Measurements from ENCODE around the gene NWD2. TPM values are rescaled to one million over a fixed set of nuclear protein-coding genes. Genes with fewer than 3 reads are reported as not detected.

NWD2 gene
- total RNA-seq, 1 donor from 2014 or later = not detected

- no peaks in the 10 kb centered on the region for H3K27me3 ChIP-seq (ENCODE audit: control insufficient read depth in 3 of 3, insufficient read depth in 3 of 3, low read length in 3 of 3)
- no peak overlapping the region for H3K4me3 ChIP-seq (ENCODE audit: low read length in 3 of 3)
These were observed 34.6 kb downstream of the NWD2 start for GRCh38 chr4:37279121-37279520.

GRCh38 chr4:37279894-37280592 is 35.5 kb downstream of the NWD2 start:
- Histone ChIP-seq H3K36me3 (ENCODE audit: control insufficient read depth in 3 of 3, insufficient read depth in 3 of 3, low read length in 3 of 3) (no peaks in the 10 kb centered on the region), H3K9ac (ENCODE audit: low read depth in 1 of 3, low read length in 3 of 3) (no peak overlapping the region), H3K4me1 (ENCODE audit: control insufficient read depth in 3 of 3, insufficient read depth in 3 of 3, low read length in 3 of 3) (no peaks in the 10 kb centered on the region), H3K27ac (ENCODE audit: low read depth, low read length) (no peak overlapping the region), H3K9me3 (ENCODE audit: control insufficient read depth in 3 of 3, low read length in 3 of 3) (no peaks in the 10 kb centered on the region), H3K4me3 (ENCODE audit: low read length in 3 of 3) (no peak overlapping the region), H3K27me3 (ENCODE audit: control insufficient read depth in 3 of 3, insufficient read depth in 3 of 3, low read length in 3 of 3) (no peaks in the 10 kb centered on the region)

More at GRCh38 chr4:37279121-37279520, 34.6 kb downstream of the NWD2 start:
- no peaks in the 10 kb centered on the region for H3K4me1 ChIP-seq (ENCODE audit: control insufficient read depth in 3 of 3, insufficient read depth in 3 of 3, low read length in 3 of 3)
- no peak overlapping the region for H3K9ac ChIP-seq (ENCODE audit: low read depth in 1 of 3, low read length in 3 of 3)
- no peaks in the 10 kb centered on the region for H3K9me3 ChIP-seq (ENCODE audit: control insufficient read depth in 3 of 3, low read length in 3 of 3)
- no peaks in the 10 kb centered on the region for H3K36me3 ChIP-seq (ENCODE audit: control insufficient read depth in 3 of 3, insufficient read depth in 3 of 3, low read length in 3 of 3)
- no peak overlapping the region for H3K27ac ChIP-seq (ENCODE audit: low read depth, low read length)

DNA sequence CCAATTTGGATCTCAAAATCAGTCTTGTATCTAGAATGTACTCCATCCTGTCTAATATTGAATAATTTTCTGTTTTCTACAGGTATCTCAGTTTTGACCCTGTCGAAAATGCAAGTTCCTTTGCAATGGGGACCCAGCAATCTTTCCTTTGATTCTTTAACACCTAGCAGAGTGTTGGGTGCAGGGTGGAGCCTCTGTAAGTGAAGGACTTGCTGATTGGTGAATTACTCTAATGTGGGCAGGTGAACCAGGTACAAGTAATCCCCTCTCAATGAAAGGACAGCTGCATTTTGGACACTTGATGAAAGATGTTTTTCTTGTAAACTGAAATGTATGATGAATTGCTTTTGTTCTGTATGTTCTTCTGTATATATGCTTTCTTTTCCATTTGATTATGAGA is 54.9 kb downstream of the NWD2 start:
- H3K36me3 ChIP-seq (ENCODE audit: control insufficient read depth in 3 of 3, insufficient read depth in 3 of 3, low read length in 3 of 3) = no peaks in the 10 kb centered on the region
- H3K9ac ChIP-seq (ENCODE audit: low read depth in 1 of 3, low read length in 3 of 3) = no peak overlapping the region
- H3K4me1 ChIP-seq (ENCODE audit: control insufficient read depth in 3 of 3, insufficient read depth in 3 of 3, low read length in 3 of 3) = no peaks in the 10 kb centered on the region
- no peaks in the 10 kb centered on the region for H3K27me3 ChIP-seq (ENCODE audit: control insufficient read depth in 3 of 3, insufficient read depth in 3 of 3, low read length in 3 of 3)
- H3K27ac ChIP-seq (ENCODE audit: low read depth, low read length) = no peak overlapping the region
- peaks cover 0 to 2% (median 0%) of the 10 kb centered on the region in 3 donors for H3K9me3 ChIP-seq (ENCODE audit: control insufficient read depth in 3 of 3, low read length in 3 of 3)
- H3K4me3 ChIP-seq (ENCODE audit: low read length in 3 of 3) = no peak overlapping the region

DNA sequence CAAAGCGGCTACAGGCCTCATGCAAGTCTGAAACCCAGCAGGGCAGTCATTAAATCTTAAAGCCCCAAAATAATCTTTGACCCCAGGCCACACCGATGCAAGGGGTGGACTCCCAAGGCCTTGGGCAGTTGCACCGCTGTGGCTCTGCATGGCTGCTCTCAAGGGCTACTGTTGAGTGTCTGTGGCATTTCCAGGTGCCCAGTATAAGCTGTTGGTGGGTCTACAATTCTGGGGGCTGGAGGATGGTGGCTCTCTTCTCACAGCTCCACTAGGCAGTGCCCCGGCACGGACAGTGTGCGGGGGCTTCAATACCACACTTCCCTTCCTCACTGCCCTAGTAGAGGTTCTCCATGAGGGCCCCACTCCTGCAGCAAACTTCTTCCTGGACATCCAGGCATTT is 60.1 kb downstream of the NWD2 start:
- no peak overlapping the region for H3K9ac ChIP-seq (ENCODE audit: low read depth in 1 of 3, low read length in 3 of 3)
- no peaks in the 10 kb centered on the region for H3K36me3 ChIP-seq (ENCODE audit: control insufficient read depth in 3 of 3, insufficient read depth in 3 of 3, low read length in 3 of 3)

GRCh38 chr4:37305984-37306383 is 61.4 kb downstream of the NWD2 start:
- no peaks in the 10 kb centered on the region for H3K4me1 ChIP-seq (ENCODE audit: control insufficient read depth in 3 of 3, insufficient read depth in 3 of 3, low read length in 3 of 3)
- no peaks in the 10 kb centered on the region for H3K36me3 ChIP-seq (ENCODE audit: control insufficient read depth in 3 of 3, insufficient read depth in 3 of 3, low read length in 3 of 3)
- H3K9me3 ChIP-seq (ENCODE audit: control insufficient read depth in 3 of 3, low read length in 3 of 3) = peaks cover 0 to 4% (median 2%) of the 10 kb centered on the region in 3 donors
- no peak overlapping the region for H3K27ac ChIP-seq (ENCODE audit: low read depth, low read length)
- H3K27me3 ChIP-seq (ENCODE audit: control insufficient read depth in 3 of 3, insufficient read depth in 3 of 3, low read length in 3 of 3) = no peaks in the 10 kb centered on the region
- no peak overlapping the region for H3K9ac ChIP-seq (ENCODE audit: low read depth in 1 of 3, low read length in 3 of 3)
- no peak overlapping the region for H3K4me3 ChIP-seq (ENCODE audit: low read length in 3 of 3)

More for the DNA sequence above, 60.1 kb downstream of the NWD2 start:
- H3K27ac ChIP-seq (ENCODE audit: low read depth, low read length) = no peak overlapping the region
- peaks cover 0 to 4% (median 2%) of the 10 kb centered on the region in 3 donors for H3K9me3 ChIP-seq (ENCODE audit: control insufficient read depth in 3 of 3, low read length in 3 of 3)
- no peaks in the 10 kb centered on the region for H3K27me3 ChIP-seq (ENCODE audit: control insufficient read depth in 3 of 3, insufficient read depth in 3 of 3, low read length in 3 of 3)
- H3K4me3 ChIP-seq (ENCODE audit: low read length in 3 of 3) = no peak overlapping the region
- H3K4me1 ChIP-seq (ENCODE audit: control insufficient read depth in 3 of 3, insufficient read depth in 3 of 3, low read length in 3 of 3) = no peaks in the 10 kb centered on the region

GRCh38 chr4:37317104-37317643 is 72.6 kb downstream of the NWD2 start:
- Histone ChIP-seq H3K27ac (ENCODE audit: low read depth, low read length) (no peak overlapping the region), H3K9ac (ENCODE audit: low read depth in 1 of 3, low read length in 3 of 3) (no peak overlapping the region), H3K27me3 (ENCODE audit: control insufficient read depth in 3 of 3, insufficient read depth in 3 of 3, low read length in 3 of 3) (no peaks in the 10 kb centered on the region), H3K4me1 (ENCODE audit: control insufficient read depth in 3 of 3, insufficient read depth in 3 of 3, low read length in 3 of 3) (no peaks in the 10 kb centered on the region), H3K36me3 (ENCODE audit: control insufficient read depth in 3 of 3, insufficient read depth in 3 of 3, low read length in 3 of 3) (no peaks in the 10 kb centered on the region), H3K9me3 (ENCODE audit: control insufficient read depth in 3 of 3, low read length in 3 of 3) (no peaks in the 10 kb centered on the region), H3K4me3 (ENCODE audit: low read length in 3 of 3) (no peak overlapping the region)

- no peaks in the 10 kb centered on the region for H3K27me3 ChIP-seq (ENCODE audit: control insufficient read depth in 3 of 3, insufficient read depth in 3 of 3, low read length in 3 of 3)
- no peak overlapping the region for H3K9ac ChIP-seq (ENCODE audit: low read depth in 1 of 3, low read length in 3 of 3)
- H3K4me1 ChIP-seq (ENCODE audit: control insufficient read depth in 3 of 3, insufficient read depth in 3 of 3, low read length in 3 of 3) = no peaks in the 10 kb centered on the region
- H3K27ac ChIP-seq (ENCODE audit: low read depth, low read length) = no peak overlapping the region
- H3K4me3 ChIP-seq (ENCODE audit: low read length in 3 of 3) = no peak overlapping the region
- no peaks in the 10 kb centered on the region for H3K36me3 ChIP-seq (ENCODE audit: control insufficient read depth in 3 of 3, insufficient read depth in 3 of 3, low read length in 3 of 3)
- H3K9me3 ChIP-seq (ENCODE audit: control insufficient read depth in 3 of 3, low read length in 3 of 3) = no peaks in the 10 kb centered on the region
These were observed 76.1 kb downstream of the NWD2 start for GRCh38 chr4:37320513-37321235.

DNA sequence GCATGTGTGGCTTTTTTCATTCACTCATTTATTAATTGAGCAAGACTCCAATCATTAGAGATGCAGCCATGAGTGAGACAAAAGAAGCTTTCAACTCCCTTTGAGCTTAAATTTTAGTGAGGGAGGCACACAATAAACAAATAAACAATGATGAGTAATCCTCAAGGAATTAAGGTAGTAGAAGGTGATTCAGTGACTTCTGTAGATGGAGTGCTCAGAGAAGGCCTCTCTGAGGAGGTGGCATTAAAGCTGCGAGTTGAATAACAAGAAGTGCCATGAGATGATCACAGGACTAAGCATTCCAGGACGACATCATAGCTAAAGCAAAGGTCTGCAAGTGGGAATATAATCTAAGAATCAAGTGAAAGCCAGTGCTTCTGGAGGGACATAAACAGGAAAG is 77.6 kb downstream of the NWD2 start:
- no peak overlapping the region for H3K4me3 ChIP-seq (ENCODE audit: low read length in 3 of 3)
- no peaks in the 10 kb centered on the region for H3K27me3 ChIP-seq (ENCODE audit: control insufficient read depth in 3 of 3, insufficient read depth in 3 of 3, low read length in 3 of 3)
- no peak overlapping the region for H3K9ac ChIP-seq (ENCODE audit: low read depth in 1 of 3, low read length in 3 of 3)
- no peaks in the 10 kb centered on the region for H3K36me3 ChIP-seq (ENCODE audit: control insufficient read depth in 3 of 3, insufficient read depth in 3 of 3, low read length in 3 of 3)
- H3K4me1 ChIP-seq (ENCODE audit: control insufficient read depth in 3 of 3, insufficient read depth in 3 of 3, low read length in 3 of 3) = no peaks in the 10 kb centered on the region
- H3K27ac ChIP-seq (ENCODE audit: low read depth, low read length) = no peak overlapping the region
- peaks cover 0 to under 1% (median 0%) of the 10 kb centered on the region in 3 donors for H3K9me3 ChIP-seq (ENCODE audit: control insufficient read depth in 3 of 3, low read length in 3 of 3)

DNA sequence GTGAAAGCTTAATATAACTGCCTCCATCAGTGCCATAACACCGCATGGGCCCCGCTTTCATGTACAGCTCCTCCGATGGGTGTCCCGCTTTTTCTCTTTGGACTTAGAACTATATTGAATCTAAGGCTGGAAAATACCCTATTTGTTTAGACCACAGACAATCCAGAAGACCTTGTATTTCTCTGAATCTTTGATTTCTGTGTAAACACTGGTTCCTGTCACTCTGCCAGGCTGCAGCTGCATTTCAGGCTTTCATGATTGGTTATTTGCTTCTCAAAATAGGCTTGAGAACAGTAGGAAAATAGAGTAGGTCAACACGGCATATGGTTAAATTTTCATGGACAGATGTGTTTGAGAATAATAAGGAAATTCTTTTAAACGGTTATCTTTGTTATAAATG is 80.0 kb downstream of the NWD2 start:
- no peak overlapping the region for H3K9ac ChIP-seq (ENCODE audit: low read depth in 1 of 3, low read length in 3 of 3)
- H3K4me3 ChIP-seq (ENCODE audit: low read length in 3 of 3) = no peak overlapping the region
- H3K9me3 ChIP-seq (ENCODE audit: control insufficient read depth in 3 of 3, low read length in 3 of 3) = peaks cover 0 to 4% (median 0%) of the 10 kb centered on the region in 3 donors
- H3K27ac ChIP-seq (ENCODE audit: low read depth, low read length) = no peak overlapping the region
- no peaks in the 10 kb centered on the region for H3K36me3 ChIP-seq (ENCODE audit: control insufficient read depth in 3 of 3, insufficient read depth in 3 of 3, low read length in 3 of 3)
- H3K27me3 ChIP-seq (ENCODE audit: control insufficient read depth in 3 of 3, insufficient read depth in 3 of 3, low read length in 3 of 3) = no peaks in the 10 kb centered on the region
- H3K4me1 ChIP-seq (ENCODE audit: control insufficient read depth in 3 of 3, insufficient read depth in 3 of 3, low read length in 3 of 3) = no peaks in the 10 kb centered on the region

GRCh38 chr4:37326852-37327251 is 82.3 kb downstream of the NWD2 start:
- Histone ChIP-seq H3K9me3 (ENCODE audit: control insufficient read depth in 3 of 3, low read length in 3 of 3) (peaks cover 0 to 4% (median 0%) of the 10 kb centered on the region in 3 donors), H3K27ac (ENCODE audit: low read depth, low read length) (no peak overlapping the region), H3K9ac (ENCODE audit: low read depth in 1 of 3, low read length in 3 of 3) (no peak overlapping the region), H3K27me3 (ENCODE audit: control insufficient read depth in 3 of 3, insufficient read depth in 3 of 3, low read length in 3 of 3) (no peaks in the 10 kb centered on the region), H3K4me1 (ENCODE audit: control insufficient read depth in 3 of 3, insufficient read depth in 3 of 3, low read length in 3 of 3) (no peaks in the 10 kb centered on the region), H3K36me3 (ENCODE audit: control insufficient read depth in 3 of 3, insufficient read depth in 3 of 3, low read length in 3 of 3) (no peaks in the 10 kb centered on the region), H3K4me3 (ENCODE audit: low read length in 3 of 3) (no peak overlapping the region)

Data from skeletal muscle tissue (tissue), 4 donors.